GM12878 (cell line): ENCODE measurements around the gene SLC29A1.

ENCODE experiments used
- BHLHE40 ChIP-seq, 2 experiments: fragments of 450-650 bp in 1 of 2; IDR thresholded peaks; 2 replicates each; pipeline ENCODE4 v1.6.1; 2011 to 2017; ENCODE audit warnings: low read depth in 2 of 2, borderline replicate concordance in 1 of 2, improper control_type of control experiment in 1 of 2, low read length in 1 of 2, mild to moderate bottlenecking in 1 of 2
- BMI1 ChIP-seq: fragments of 450-650 bp; IDR thresholded peaks from 2 replicates; pipeline ENCODE4 v1.6.1; 2016; ENCODE audit warnings: mild to moderate bottlenecking, moderate library complexity, borderline replicate concordance
- CTCF ChIP-seq, 3 experiments: IDR thresholded peaks in 2 of 3; conservative IDR thresholded peaks in 1 of 3; 2 replicates each; pipeline ENCODE4 v1.5.1; 2011; ENCODE audit warnings: low read depth in 3 of 3, low read length in 3 of 3, mild to moderate bottlenecking in 3 of 3, control low read depth in 2 of 3, moderate library complexity in 2 of 3, inconsistent platforms in 1 of 3, mixed read lengths in 1 of 3; ENCODE audit not compliant: control insufficient read depth in 2 of 3, insufficient read depth in 1 of 3; ENCODE audit errors: extremely low read depth in 1 of 3
- POLR2A ChIP-seq: IDR thresholded peaks from 2 replicates; pipeline ENCODE4 v1.6.1; 2011; ENCODE audit warnings: low read depth, mild to moderate bottlenecking, low read length
- RELA ChIP-seq: fragments of 450-650 bp; IDR thresholded peaks from 2 replicates; pipeline ENCODE4 v1.8.0; 2014; ENCODE audit warnings: borderline replicate concordance; ENCODE audit not compliant: partially characterized antibody
- TCF7 ChIP-seq: IDR thresholded peaks from 2 replicates; pipeline ENCODE4 v1.6.1; 2014; ENCODE audit warnings: antibody characterized with exemption, borderline replicate concordance
- USF2 ChIP-seq: IDR thresholded peaks from 2 replicates; pipeline ENCODE4 v1.6.1; 2011; ENCODE audit warnings: low read depth, low read length, improper control_type of control experiment, borderline replicate concordance
- ZNF217 ChIP-seq: fragments of 450-650 bp; IDR thresholded peaks from 2 replicates; pipeline ENCODE4 v1.6.1; 2017; ENCODE audit warnings: antibody characterized with exemption, mild to moderate bottlenecking
- ZZZ3 ChIP-seq: IDR thresholded peaks from 2 replicates; pipeline ENCODE4 v1.6.1; 2011; ENCODE audit warnings: low read depth; ENCODE audit not compliant: control insufficient read depth, insufficient read length

- TF ChIP-seq BHLHE40 (IDR thresholded peaks at IDR 0.05; ENCODE audit: borderline replicate concordance in 1 of 2, low read depth in 2 of 2, low read length in 1 of 2) (no peak), POLR2A (no peak), CTCF (IDR thresholded peaks at IDR 0.05 in 2 of 3, conservative IDR thresholded peaks at IDR 0.05 in 1 of 3; ENCODE audit: control insufficient read depth in 2 of 3, extremely low read depth in 1 of 3, insufficient read depth in 1 of 3, low read depth in 3 of 3, low read length in 3 of 3) (no peak), BMI1 (no peak), USF2 (no peak), ZZZ3 (no peak), RELA (no peak), TCF7 (no peak), ZNF217 (no peak)
Observed at GRCh38 chr6:44178424-44179071, 44.8 kb upstream of the SLC29A1 start.
